ENCODE results near the gene PTPN14.
A peak's percentile ranks its signal among the peaks of the same experiment; 100 is the strongest.
"Not testable (repeated sequence)": the region's sequence is repeated elsewhere in the genome, so short reads cannot be mapped to it uniquely, and the experiment has no call there.

PTPN14 gene

GRCh38 chr1:214523124-214523824 is 28.1 kb downstream of the PTPN14 start:
- H3K27ac ChIP-seq = no peak overlapping the region
- TF ChIP-seq ZFX (IDR thresholded peaks at IDR 0.05) (no peak), CTCF (conservative IDR thresholded peaks at IDR 0.05) (no peak)

GRCh38 chr1:214521458-214521857 is 29.9 kb downstream of the PTPN14 start:
- not testable (repeated sequence) for H3K27ac ChIP-seq

- TF ChIP-seq ZFX (IDR thresholded peaks at IDR 0.05) (no peak), CTCF (conservative IDR thresholded peaks at IDR 0.05) (no peak)
- no peak overlapping the region for H3K27ac ChIP-seq
These were observed 30.7 kb downstream of the PTPN14 start for GRCh38 chr1:214520544-214521165.

GRCh38 chr1:214518361-214518760 is 33.0 kb downstream of the PTPN14 start:
- no peak for TF ChIP-seq CTCF (conservative IDR thresholded peaks at IDR 0.05)
- no peak overlapping the region for H3K27ac ChIP-seq

GRCh38 chr1:214516434-214517326 is 34.7 kb downstream of the PTPN14 start:
- TF ChIP-seq CTCF (conservative IDR thresholded peaks at IDR 0.05) (no peak), ZFX (IDR thresholded peaks at IDR 0.05) (no peak)
- peak overlapping the region; percentile 80 for H3K27ac ChIP-seq

- TF ChIP-seq CTCF (conservative IDR thresholded peaks at IDR 0.05) (no peak), ZFX (IDR thresholded peaks at IDR 0.05) (no peak)
- H3K27ac ChIP-seq = no peak overlapping the region; the same call in 1 of the 2 replicates
These were observed 35.6 kb downstream of the PTPN14 start for GRCh38 chr1:214515544-214516433.

GRCh38 chr1:214514819-214515383 is 36.5 kb downstream of the PTPN14 start:
- no peak overlapping the region; the same call in 1 of the 2 replicates for H3K27ac ChIP-seq
- no peak for TF ChIP-seq ZFX (IDR thresholded peaks at IDR 0.05)
- no peak for TF ChIP-seq CTCF (conservative IDR thresholded peaks at IDR 0.05)

Measured in C4-2B (cell line).